SH-SY5Y (cell line): Measurements from ENCODE around the gene GH1.

Experiments
- GATA2 ChIP-seq: IDR thresholded peaks from 2 replicates; pipeline ENCODE4 v1.6.1; 2011; ENCODE audit warnings: mild to moderate bottlenecking, low read depth, low read length
- GATA3 ChIP-seq: IDR thresholded peaks from 2 replicates; pipeline ENCODE4 v1.6.1; 2011; ENCODE audit warnings: low read depth, mild to moderate bottlenecking, low read length, moderate library complexity

DNA sequence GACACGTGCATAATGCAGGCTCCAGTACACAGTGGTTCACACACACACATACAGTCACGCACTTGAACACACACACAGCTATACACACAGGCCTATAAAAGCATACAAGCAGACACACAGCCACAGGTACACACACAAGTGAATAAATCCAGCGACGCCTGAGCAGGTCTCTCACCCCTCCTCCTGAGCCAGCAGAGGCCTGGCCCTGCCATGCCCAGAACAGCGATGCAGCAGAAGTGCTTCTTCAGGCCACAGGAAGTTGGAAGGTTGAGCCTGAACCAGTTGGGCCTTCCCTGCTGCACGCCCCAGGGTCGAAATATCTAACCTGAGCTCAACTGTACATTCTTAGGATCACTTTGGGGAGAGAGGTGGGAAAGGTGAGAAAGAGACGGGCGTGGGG lies 20.8 kb upstream of the GH1 start:
- TF ChIP-seq GATA2 (no peak), GATA3 (no peak)
